Adrenal gland (tissue), 5 donors: ENCODE results near the gene ST8SIA6.

Experiments
- CTCF ChIP-seq, 6 experiments: fragments of 450-650 bp in 4 of 6; fragments of 200-600 bp in 2 of 6; sonication (generic) in 1 of 6; IDR thresholded peaks; 1 replicate in 5 of 6; 2 replicates in 1 of 6; pipeline versions ENCODE4 v1.5.1 to v1.8.0; 2016 to 2021; ENCODE audit warnings: antibody characterized with exemption in 6 of 6, mild to moderate bottlenecking in 2 of 6, moderate library complexity in 1 of 6
- POLR2A ChIP-seq, 2 donors: fragments of 450-650 bp; IDR thresholded peaks; one replicate each; pipeline ENCODE4 v1.6.1; 2017; ENCODE audit warnings: antibody characterized with exemption in 2 of 2, mild to moderate bottlenecking in 2 of 2, moderate library complexity in 1 of 2
- donor health status: DM: no; HTN: no; CAD: no.

GRCh38 chr10:17444388-17444714, 10.0 kb downstream of the ST8SIA6 start:
- TF ChIP-seq CTCF (IDR thresholded peaks at IDR 0.05) = no peak
- no peak for TF ChIP-seq POLR2A (IDR thresholded peaks at IDR 0.05)
